Keratinocyte (primary cell): Measurements from ENCODE around the gene GAS5. TPM values are rescaled to one million over a fixed set of nuclear protein-coding genes. Genes with fewer than 3 reads are reported as not detected.

Source experiments
- DNase-seq: peaks from one replicate; pipeline ENCODE4 v3.0.0-alpha.2; 2011; ENCODE audit warnings: low read depth, missing footprints, low spot score
- FAIRE-seq: peaks from 2 replicates; lab custom pipeline; 2011; peaks lifted over from hg19 to GRCh38; lab: Jason Lieb, UNC
- H2AFZ ChIP-seq: 2 replicates; pipeline ENCODE4 v1.6.0; 2012; ENCODE audit warnings: low read length, control low read depth, inconsistent platforms; ENCODE audit not compliant: control insufficient read depth
- H3K27ac ChIP-seq: 2 replicates; pipeline ENCODE4 v1.5.1; 2011; ENCODE audit warnings: low read length; ENCODE audit not compliant: control insufficient read depth, insufficient read depth
- H3K27me3 ChIP-seq: 3 replicates; pipeline ENCODE4 v1.6.0; 2011; ENCODE audit warnings: low read length; ENCODE audit not compliant: control insufficient read depth, insufficient read depth; ENCODE audit errors: extremely low read depth
- H3K36me3 ChIP-seq, 2 experiments: 2 replicates in 1 of 2; 3 replicates in 1 of 2; pipeline ENCODE4 v1.5.1; 2011; ENCODE audit warnings: low read length in 2 of 2, mild to moderate bottlenecking in 1 of 2; ENCODE audit not compliant: control insufficient read depth in 2 of 2, insufficient read depth in 2 of 2; ENCODE audit errors: extremely low read depth in 1 of 2
- H3K4me1 ChIP-seq: 3 replicates; pipeline ENCODE4 v1.5.1; 2011; ENCODE audit warnings: low read length; ENCODE audit not compliant: control insufficient read depth, insufficient read depth; ENCODE audit errors: extremely low read depth
- H3K4me2 ChIP-seq: 3 replicates; pipeline ENCODE4 v1.6.0; 2011; ENCODE audit warnings: low read depth, low read length; ENCODE audit not compliant: control insufficient read depth, insufficient read depth; ENCODE audit errors: extremely low read depth
- H3K4me3 ChIP-seq, 3 experiments: fragments of 200-600 bp in 1 of 3; sonication (generic) in 1 of 3; 2 replicates in 2 of 3; 3 replicates in 1 of 3; pipeline ENCODE4 v1.5.1; 2011 to 2016; ENCODE audit warnings: low read length in 3 of 3, mild to moderate bottlenecking in 3 of 3, control low read depth in 2 of 3, inconsistent platforms in 1 of 3, low read depth in 1 of 3, mixed read lengths in 1 of 3, mixed run types in 1 of 3, moderate library complexity in 1 of 3; ENCODE audit not compliant: control insufficient read depth in 2 of 3, insufficient read depth in 2 of 3; ENCODE audit errors: extremely low read depth in 1 of 3
- H3K79me2 ChIP-seq: 2 replicates; pipeline ENCODE4 v1.6.0; 2012; ENCODE audit warnings: low read length; ENCODE audit not compliant: control insufficient read depth, insufficient read depth
- H3K9ac ChIP-seq: 3 replicates; pipeline ENCODE4 v1.6.0; 2011; ENCODE audit warnings: low read length; ENCODE audit not compliant: control insufficient read depth, insufficient read depth; ENCODE audit errors: extremely low read depth
- H3K9me1 ChIP-seq: 3 replicates; pipeline ENCODE4 v1.6.0; 2011; ENCODE audit warnings: low read length; ENCODE audit not compliant: control insufficient read depth, insufficient read depth; ENCODE audit errors: extremely low read depth
- H3K9me3 ChIP-seq: 2 replicates; pipeline ENCODE4 v1.5.1; 2012; ENCODE audit warnings: low read depth, low read length; ENCODE audit not compliant: control insufficient read depth
- H4K20me1 ChIP-seq: 3 replicates; pipeline ENCODE4 v1.6.0; 2011; ENCODE audit warnings: low read length; ENCODE audit not compliant: control insufficient read depth, insufficient read depth; ENCODE audit errors: extremely low read depth
- CTCF ChIP-seq, 3 experiments: IDR thresholded peaks in 1 of 3; conservative IDR thresholded peaks in 1 of 3; optimal IDR thresholded peaks in 1 of 3; 2 replicates in 2 of 3; 3 replicates in 1 of 3; pipeline versions ENCODE3 to v1.5.1; 2011; ENCODE audit warnings: low read length in 3 of 3, mild to moderate bottlenecking in 3 of 3, moderate library complexity in 2 of 3, control low read depth in 1 of 3, inconsistent platforms in 1 of 3; ENCODE audit not compliant: insufficient read depth in 2 of 3; ENCODE audit errors: extremely low read depth in 1 of 3
- EZH2 ChIP-seq: IDR thresholded peaks from one replicate; pipeline ENCODE4 v1.6.1; 2012; ENCODE audit warnings: inconsistent platforms, mild to moderate bottlenecking, low read length, moderate library complexity
- dilution Hi-C: fragments of 300-500 bp; cut with MboI; formaldehyde crosslinking; loops from one replicate; pipeline ENCODE4 v1.7.0; 2020; ENCODE audit warnings: low sequenced_read_pairs; ENCODE audit not compliant: extremely low pct_ligation_motif_present
- polyA plus RNA-seq, 5 experiments: library from polyadenylated mRNA; depleted of rRNA in 3 of 5; stranded (reverse) in 3 of 5; stranded (forward) in 1 of 5; unstranded in 1 of 5; fragments of >200 nt; gene quantifications; 1 replicate in 1 of 5; 2 replicates in 3 of 5; 3 replicates in 1 of 5; pipeline versions ENCODE4 v1.2.1 to v1.2.3, GENCODE V29; 2011 to 2012; ENCODE audit warnings: missing spikeins in 2 of 5, low read depth in 1 of 5, low replicate concordance in 1 of 5

GAS5 gene
- polyA plus RNA-seq, 1 donor (not counting 4 experiments of a cell fraction or from before 2014, with no cell fraction given), result 1,196 TPM

GRCh38 chr1:173871500-173871899 is 3.7 kb upstream of the GAS5 start:
- FAIRE-seq (no peak), DNase-seq (no peak)
- no peak overlapping the region for H2AFZ ChIP-seq
- no peak overlapping the region for H3K4me2 ChIP-seq
- dilution Hi-C loops, result no loop called here
- no peak for TF ChIP-seq CTCF (optimal IDR thresholded peaks at IDR 0.05 in 1 of 3, IDR thresholded peaks at IDR 0.05 in 1 of 3, conservative IDR thresholded peaks at IDR 0.05 in 1 of 3; ENCODE audit: extremely low read depth in 1 of 3, insufficient read depth in 2 of 3, low read length in 3 of 3)
- no peak for TF ChIP-seq EZH2
- H3K9me3 ChIP-seq, result no peaks in the 10 kb centered on the region
- H3K4me1 ChIP-seq, result peaks cover 17% of the 10 kb centered on the region
- no peak overlapping the region for H3K4me3 ChIP-seq
- H3K9me1 ChIP-seq, result no peaks in the 10 kb centered on the region
- peaks cover 21% of the 10 kb centered on the region for H3K79me2 ChIP-seq
- H3K9ac ChIP-seq, result no peak overlapping the region
- H3K36me3 ChIP-seq, result peaks cover 5 to 20% of the 10 kb centered on the region in 2 experiments
- H4K20me1 ChIP-seq, result peaks cover 6% of the 10 kb centered on the region
- H3K27me3 ChIP-seq, result no peaks in the 10 kb centered on the region
- no peak overlapping the region for H3K27ac ChIP-seq

DNA sequence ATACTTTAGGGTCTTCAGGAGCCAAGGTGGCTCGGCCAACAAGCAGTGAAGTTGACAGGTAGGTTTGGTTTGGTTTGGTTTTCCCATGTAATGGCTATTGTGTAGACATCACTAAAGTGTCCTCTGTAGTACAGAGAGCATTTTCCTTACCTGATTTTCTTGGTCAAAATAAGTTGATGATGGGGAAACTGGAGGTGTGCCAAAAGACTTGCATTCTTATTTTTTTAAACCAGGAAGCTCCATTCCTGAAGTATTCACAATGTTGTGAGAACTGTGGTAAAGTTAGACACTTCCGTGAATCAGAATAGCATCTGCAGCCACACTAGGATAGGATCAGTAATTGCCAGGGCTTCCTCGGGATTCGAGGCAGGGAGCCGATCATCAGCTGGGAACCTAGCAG is 3.3 kb upstream of the GAS5 start:
- no peak overlapping the region for H3K4me2 ChIP-seq
- peaks cover 10% of the 10 kb centered on the region for H4K20me1 ChIP-seq
- dilution Hi-C loops, result no loop called here
- H3K9ac ChIP-seq, result no peak overlapping the region
- peaks cover 5 to 24% of the 10 kb centered on the region in 2 experiments for H3K36me3 ChIP-seq
- no peak for DNase-seq
- no peaks in the 10 kb centered on the region for H3K9me3 ChIP-seq
- TF ChIP-seq EZH2 (no peak), CTCF (optimal IDR thresholded peaks at IDR 0.05 in 1 of 3, IDR thresholded peaks at IDR 0.05 in 1 of 3, conservative IDR thresholded peaks at IDR 0.05 in 1 of 3; ENCODE audit: extremely low read depth in 1 of 3, insufficient read depth in 2 of 3, low read length in 3 of 3) (no peak)
- H3K4me3 ChIP-seq, result no peak overlapping the region
- H3K79me2 ChIP-seq, result peaks cover 25% of the 10 kb centered on the region
- H2AFZ ChIP-seq, result no peak overlapping the region
- no peak overlapping the region for H3K27ac ChIP-seq
- H3K27me3 ChIP-seq, result no peaks in the 10 kb centered on the region
- no peaks in the 10 kb centered on the region for H3K9me1 ChIP-seq
- H3K4me1 ChIP-seq, result peaks cover 20% of the 10 kb centered on the region
- FAIRE-seq, result no peak
